Measurements from ENCODE around the gene ZSCAN21.
A peak's percentile ranks its signal among the peaks of the same experiment; 100 is the strongest.

Gene ZSCAN21

DNA sequence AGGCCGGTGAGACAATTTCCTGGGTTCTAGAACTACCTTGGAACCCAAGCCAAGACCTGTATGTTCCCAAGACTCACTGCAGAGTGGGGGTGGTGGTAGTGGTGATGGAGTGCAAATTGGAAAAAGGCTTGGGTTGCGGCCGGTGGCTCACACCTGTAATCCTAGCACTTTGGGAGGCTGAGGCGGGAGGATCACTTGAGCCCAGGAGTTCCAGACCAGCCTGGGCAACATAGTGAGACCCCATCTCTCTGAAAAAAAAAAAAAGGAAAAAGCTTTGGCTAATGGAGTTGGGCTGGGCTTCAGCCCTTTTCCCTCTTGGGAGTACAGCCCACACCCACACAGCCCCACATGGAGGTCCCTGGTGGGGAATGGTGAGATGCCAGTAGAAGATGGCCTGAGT is 56.0 kb downstream of the ZSCAN21 start:
- H3K4me3 ChIP-seq (ENCODE audit: low read depth, low read length) = no peak overlapping the region
- H3K27me3 ChIP-seq = no peaks in the 10 kb centered on the region
- TF ChIP-seq, protein P1, sequence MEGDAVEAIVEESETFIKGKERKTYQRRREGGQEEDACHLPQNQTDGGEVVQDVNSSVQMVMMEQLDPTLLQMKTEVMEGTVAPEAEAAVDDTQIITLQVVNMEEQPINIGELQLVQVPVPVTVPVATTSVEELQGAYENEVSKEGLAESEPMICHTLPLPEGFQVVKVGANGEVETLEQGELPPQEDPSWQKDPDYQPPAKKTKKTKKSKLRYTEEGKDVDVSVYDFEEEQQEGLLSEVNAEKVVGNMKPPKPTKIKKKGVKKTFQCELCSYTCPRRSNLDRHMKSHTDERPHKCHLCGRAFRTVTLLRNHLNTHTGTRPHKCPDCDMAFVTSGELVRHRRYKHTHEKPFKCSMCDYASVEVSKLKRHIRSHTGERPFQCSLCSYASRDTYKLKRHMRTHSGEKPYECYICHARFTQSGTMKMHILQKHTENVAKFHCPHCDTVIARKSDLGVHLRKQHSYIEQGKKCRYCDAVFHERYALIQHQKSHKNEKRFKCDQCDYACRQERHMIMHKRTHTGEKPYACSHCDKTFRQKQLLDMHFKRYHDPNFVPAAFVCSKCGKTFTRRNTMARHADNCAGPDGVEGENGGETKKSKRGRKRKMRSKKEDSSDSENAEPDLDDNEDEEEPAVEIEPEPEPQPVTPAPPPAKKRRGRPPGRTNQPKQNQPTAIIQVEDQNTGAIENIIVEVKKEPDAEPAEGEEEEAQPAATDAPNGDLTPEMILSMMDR (IDR thresholded peaks at IDR 0.05; ENCODE audit: low read depth, low read length) = no peak
- peaks cover 30% of the 10 kb centered on the region for H3K36me3 ChIP-seq
- no peak for DNase-seq
- no peaks in the 10 kb centered on the region for H3K9me3 ChIP-seq
- no peaks in the 10 kb centered on the region for H3K4me1 ChIP-seq

DNA sequence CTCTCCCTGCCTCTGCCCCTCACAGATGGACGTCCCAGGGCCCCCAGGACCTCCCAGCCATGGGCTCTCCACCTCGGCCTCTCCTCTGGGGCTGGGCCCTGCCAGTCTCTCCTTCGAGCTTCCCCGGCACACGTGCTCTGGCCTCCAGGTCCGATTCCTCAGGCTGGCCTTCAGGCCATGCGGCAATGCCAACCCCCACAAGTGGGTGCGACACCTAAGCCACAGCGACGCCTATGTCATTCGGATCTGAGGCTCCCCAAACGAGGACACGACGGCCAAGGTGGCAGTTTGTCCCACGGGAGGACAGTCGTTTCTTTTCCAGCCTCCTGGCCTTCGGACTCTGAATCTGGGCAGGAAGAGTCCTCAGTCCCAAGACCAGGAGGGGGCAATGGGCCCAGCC is 57.1 kb downstream of the ZSCAN21 start:
- Histone ChIP-seq H3K36me3 (peaks cover 38% of the 10 kb centered on the region), H3K9me3 (no peaks in the 10 kb centered on the region), H3K4me3 (ENCODE audit: low read depth, low read length) (no peak overlapping the region), H3K4me1 (no peaks in the 10 kb centered on the region), H3K27me3 (no peaks in the 10 kb centered on the region)
- no peak for DNase-seq
- TF ChIP-seq, protein P1 (IDR thresholded peaks at IDR 0.05; ENCODE audit: low read depth, low read length) = no peak

DNA sequence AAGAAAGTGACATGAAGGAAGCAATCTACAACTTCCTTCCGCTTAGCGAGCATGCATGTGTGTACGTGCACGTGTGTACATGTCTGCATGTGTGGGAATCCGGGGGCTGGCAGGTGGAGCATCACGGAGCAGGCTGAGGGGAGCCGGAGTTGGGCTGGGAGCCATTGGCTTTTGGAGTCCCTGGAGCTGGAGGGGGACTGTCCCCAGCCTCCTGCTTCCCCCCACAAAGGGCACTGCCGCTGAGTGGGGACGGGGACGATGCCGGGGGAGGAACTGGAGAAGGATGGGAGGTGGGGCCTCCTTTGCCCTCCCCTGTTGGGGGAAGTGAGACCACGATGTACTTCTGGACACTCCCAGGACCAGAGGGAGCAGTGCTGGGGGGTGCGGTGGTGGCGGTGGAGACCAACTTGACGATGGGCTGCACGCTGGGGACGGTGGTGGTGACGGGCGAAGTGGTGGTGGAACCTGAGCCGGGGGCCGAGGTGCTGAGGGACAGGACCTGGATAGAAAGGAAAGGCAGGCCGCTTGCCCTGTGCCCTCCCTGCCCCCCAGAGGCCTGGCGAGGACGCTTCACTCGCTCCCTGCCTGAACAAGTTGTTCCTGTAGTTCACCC is 57.7 kb downstream of the ZSCAN21 start:
- TF ChIP-seq, protein P1 (IDR thresholded peaks at IDR 0.05; ENCODE audit: low read depth, low read length) = no peak
- H3K36me3 ChIP-seq = peaks cover 41% of the 10 kb centered on the region
- H3K4me3 ChIP-seq (ENCODE audit: low read depth, low read length) = no peak overlapping the region
- DNase-seq = no peak
- no peaks in the 10 kb centered on the region for H3K4me1 ChIP-seq
- no peaks in the 10 kb centered on the region for H3K27me3 ChIP-seq
- H3K9me3 ChIP-seq = no peaks in the 10 kb centered on the region

DNA sequence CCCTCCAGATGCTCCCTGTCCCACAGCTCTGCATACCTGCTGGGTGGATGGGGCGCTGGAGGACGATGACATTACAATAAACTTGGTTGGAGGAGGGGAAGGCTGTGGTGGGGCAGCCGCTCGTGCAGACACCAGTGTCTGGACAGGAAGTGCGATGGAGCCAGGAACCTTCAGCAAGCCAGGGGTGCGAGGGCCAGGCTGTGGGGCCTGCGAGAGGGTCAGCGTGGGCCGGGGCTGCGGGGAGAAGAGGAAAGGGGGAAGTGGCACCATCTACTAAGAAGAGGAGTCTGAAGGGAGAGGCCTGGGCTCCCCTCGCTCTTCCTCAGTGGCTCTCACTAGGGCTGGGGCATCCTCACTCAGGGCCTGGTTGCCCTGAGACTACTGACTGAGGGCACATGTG is 58.3 kb downstream of the ZSCAN21 start:
- TF ChIP-seq, protein P1 (IDR thresholded peaks at IDR 0.05; ENCODE audit: low read depth, low read length) = no peak
- Histone ChIP-seq H3K9me3 (no peaks in the 10 kb centered on the region), H3K4me3 (ENCODE audit: low read depth, low read length) (no peak overlapping the region), H3K4me1 (no peaks in the 10 kb centered on the region), H3K27me3 (no peaks in the 10 kb centered on the region), H3K36me3 (peaks cover 46% of the 10 kb centered on the region)
- no peak for DNase-seq

DNA sequence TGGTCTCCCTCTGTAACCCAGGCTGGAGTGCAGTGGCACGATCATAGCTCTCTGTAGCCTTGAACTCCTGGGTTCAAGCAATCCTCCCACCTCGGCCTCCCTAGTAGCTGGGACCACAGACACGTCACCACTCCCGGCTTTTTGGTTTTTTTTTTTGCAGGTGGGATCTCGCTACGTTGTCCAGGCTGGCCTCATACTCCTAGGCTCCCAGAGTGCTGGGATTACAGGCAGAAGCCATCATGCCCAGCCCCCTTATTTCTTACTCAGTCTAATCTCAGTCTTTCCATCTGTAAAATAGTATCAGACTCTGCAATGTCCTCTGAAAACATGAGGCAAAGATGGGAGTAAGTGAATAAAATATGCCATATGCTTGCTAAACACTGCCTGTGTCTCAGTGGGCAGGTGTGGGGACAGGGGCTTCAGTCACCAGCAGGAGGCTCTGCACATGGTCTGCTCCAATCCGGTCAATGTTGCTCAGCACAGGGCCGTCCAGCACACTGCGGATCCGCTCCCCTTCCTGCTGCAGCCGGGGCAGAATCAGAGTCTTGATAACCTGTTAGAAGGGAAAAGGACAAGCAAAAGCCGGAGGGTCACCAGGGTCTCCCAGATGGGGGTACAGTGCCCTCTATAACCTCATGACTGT is 60.1 kb downstream of the ZSCAN21 start:
- Histone ChIP-seq H3K27me3 (no peaks in the 10 kb centered on the region), H3K4me3 (ENCODE audit: low read depth, low read length) (no peak overlapping the region), H3K4me1 (no peaks in the 10 kb centered on the region), H3K9me3 (no peaks in the 10 kb centered on the region), H3K36me3 (peaks cover 55% of the 10 kb centered on the region)
- no peak for DNase-seq
- TF ChIP-seq, protein P1 (IDR thresholded peaks at IDR 0.05; ENCODE audit: low read depth, low read length) = peak; percentile 27

DNA sequence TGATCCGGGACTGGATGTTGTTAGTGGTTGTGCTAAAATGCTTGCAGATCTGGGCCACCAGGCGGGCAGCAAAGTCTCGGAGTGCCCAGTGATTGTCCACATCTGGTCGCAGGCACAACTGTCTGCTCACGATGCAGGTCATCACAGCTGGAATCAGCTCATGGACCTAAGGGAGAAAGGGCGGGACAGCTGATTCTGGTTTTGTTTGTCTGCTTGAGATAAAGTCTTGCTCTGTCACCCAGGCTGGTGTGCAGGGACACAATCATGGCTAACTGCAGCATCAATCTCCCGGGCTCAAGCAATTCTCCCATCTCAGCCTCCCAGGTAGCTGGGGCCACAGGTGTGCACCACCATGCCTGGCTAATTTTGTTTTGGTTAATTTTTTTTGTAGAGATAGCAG is 61.6 kb downstream of the ZSCAN21 start:
- TF ChIP-seq, protein P1 (IDR thresholded peaks at IDR 0.05; ENCODE audit: low read depth, low read length) = no peak
- H3K4me3 ChIP-seq (ENCODE audit: low read depth, low read length) = no peak overlapping the region
- H3K9me3 ChIP-seq = no peaks in the 10 kb centered on the region
- no peak for DNase-seq
- H3K27me3 ChIP-seq = no peaks in the 10 kb centered on the region
- H3K36me3 ChIP-seq = peaks cover 51% of the 10 kb centered on the region
- H3K4me1 ChIP-seq = no peaks in the 10 kb centered on the region
